Stomach (tissue), 9 donors: ENCODE data around the gene STIM1. TPM values are rescaled to one million over a fixed set of nuclear protein-coding genes. Genes with fewer than 3 reads are reported as not detected.

Experiments
- DNase-seq, 2 donors: peaks; one replicate each; pipeline versions ENCODE4 v3.0.0 to v3.0.0-alpha.2; 2013 to 2019
- H3K27ac ChIP-seq, 5 donors: fragments of 200-600 bp in 4 of 5; sonication (generic) in 4 of 5; one replicate each; pipeline ENCODE4 v1.5.1; 2013 to 2019; ENCODE audit warnings: mild to moderate bottlenecking in 1 of 5, moderate library complexity in 1 of 5
- H3K27me3 ChIP-seq, 3 donors: fragments of 200-600 bp; sonication (generic); one replicate each; pipeline ENCODE4 v1.5.1; 2017 to 2019; ENCODE audit warnings: mixed run types in 1 of 3
- H3K36me3 ChIP-seq, 4 donors: fragments of 200-600 bp; sonication (generic); 1 replicate in 3 of 4; 2 replicates in 1 of 4; pipeline ENCODE4 v1.5.1; 2016 to 2019
- H3K4me1 ChIP-seq, 4 donors: fragments of 200-600 bp; sonication (generic); one replicate each; pipeline ENCODE4 v1.5.1; 2016 to 2019
- H3K4me3 ChIP-seq, 4 donors: fragments of 200-600 bp; sonication (generic) in 3 of 4; one replicate each; pipeline ENCODE4 v1.5.1; 2016 to 2019; ENCODE audit warnings: mild to moderate bottlenecking in 1 of 4
- H3K9me3 ChIP-seq, 4 donors: fragments of 200-600 bp; sonication (generic); one replicate each; pipeline ENCODE4 v1.5.1; 2016 to 2019
- CTCF ChIP-seq, 7 experiments: fragments of 450-650 bp in 4 of 7; fragments of 200-600 bp in 3 of 7; sonication (generic) in 3 of 7; IDR thresholded peaks; one replicate each; pipeline ENCODE4 v1.5.1; 2016 to 2019; ENCODE audit warnings: antibody characterized with exemption in 7 of 7, control low read depth in 2 of 7, mild to moderate bottlenecking in 1 of 7
- EP300 ChIP-seq: sonication (generic); formaldehyde crosslinking; IDR thresholded peaks from one replicate; pipeline ENCODE4 v1.6.1; 2017; ENCODE audit warnings: antibody characterized with exemption
- POLR2A ChIP-seq, 4 donors: fragments of 450-650 bp; IDR thresholded peaks; one replicate each; pipeline ENCODE4 v1.6.1; 2016; ENCODE audit warnings: antibody characterized with exemption in 4 of 4, control low read depth in 2 of 4, mild to moderate bottlenecking in 1 of 4, moderate library complexity in 1 of 4
- POLR2AphosphoS5 ChIP-seq, 3 donors: sonication (generic); formaldehyde crosslinking; IDR thresholded peaks; one replicate each; pipeline ENCODE4 v1.6.1; 2016; ENCODE audit warnings: antibody characterized with exemption in 3 of 3
- WGBS, 5 donors: extraction: QIAGEN DNeasy Blood & Tissue Kit in 3 of 5; methylation state at CpG; one replicate each; pipeline versions ENCODE4 v1.1.5 to v1.1.7; 2013 to 2018; 5-methylcytosine and 5-hydroxymethylcytosine counted together
- intact Hi-C: fragments of 100-400 bp; cut with DNase I; formaldehyde crosslinking; loops from one replicate; pipeline ENCODE4 v1.15.1; 2023; ENCODE audit warnings: low total_unique reads
- polyA plus RNA-seq, 3 donors: library from polyadenylated mRNA; stranded (reverse); fragments of 200-250 nt; gene quantifications; one replicate each; pipeline ENCODE4 v1.2.3, GENCODE V29; 2013
- total RNA-seq, 5 donors: library from RNA; depleted of rRNA; stranded (reverse); fragments of >200 nt; gene quantifications; one replicate each; pipeline versions ENCODE4 v1.1.0 to v1.2.3, GENCODE V29; 2014 to 2016
- donor health status: healthy with polysubstance abuse.
- donor health status: Bipolar disorder and iron deficiency.
- donor health status: healthy.

The STIM1 gene
- total and polyA plus RNA-seq, 8 donors: 8.7 to 70.7 (median 34.3) TPM

- H3K4me1 ChIP-seq: peaks cover 17 to 35% (median 24%) of the 10 kb centered on the region in 4 donors
- no peaks in the 10 kb centered on the region for H3K27me3 ChIP-seq
- H3K4me3 ChIP-seq: no peak overlapping the region
- intact Hi-C loops: no loop called here
- TF ChIP-seq POLR2A (IDR thresholded peaks at IDR 0.05) (no peak), CTCF (IDR thresholded peaks at IDR 0.05) (no peak), POLR2AphosphoS5 (IDR thresholded peaks at IDR 0.05) (no peak), EP300 (no peak)
- DNase-seq: no peak
- H3K9me3 ChIP-seq: no peaks in the 10 kb centered on the region
- 21 to 59% (median 30%) methylated on average over 2 of the region's 2 CpGs for WGBS, 5 donors
- H3K36me3 ChIP-seq: peaks cover 3 to 46% (median 39%) of the 10 kb centered on the region in 4 donors
- no peak overlapping the region for H3K27ac ChIP-seq
These were observed 236.6 kb downstream of the STIM1 start for GRCh38 chr11:4092026-4092425.

- 68 to 73% (median 69%) methylated on average over 25 of the region's 25 CpGs for WGBS, 5 donors
These were observed 238.3 kb downstream of the STIM1 start for GRCh38 chr11:4093519-4094347.

GRCh38 chr11:4094348-4095291 lies 239.2 kb downstream of the STIM1 start, which contains the start of gene RRM1:
Gene RRM1 (plus strand): TSS chr11:4094799. CDS start chr11:4095013, 214 bp downstream.
- Histone ChIP-seq H3K27me3 (no peaks in the 10 kb centered on the region), H3K9me3 (no peaks in the 10 kb centered on the region), H3K4me1 (peaks cover 17 to 57% (median 32%) of the 10 kb centered on the region in 4 donors), H3K36me3 (peaks cover 0 to 23% (median 21%) of the 10 kb centered on the region in 4 donors), H3K27ac (peak within 1 kb of the TSS; percentile 89 to 96 (median 95)), H3K4me3 (peak within 1 kb of the TSS; percentile 58 to 73 (median 65))
- intact Hi-C loops: no loop called here
- DNase-seq: peak; percentile 92 to 99
- WGBS, 5 donors: 0 to 1% (median 0%) methylated on average over 52 to 74 of the region's 74 CpGs
- peak in 1 of 4 donors; percentile 4 for TF ChIP-seq POLR2A (IDR thresholded peaks at IDR 0.05)
- TF ChIP-seq EP300: no peak
- TF ChIP-seq CTCF (IDR thresholded peaks at IDR 0.05): no peak
- peak; percentile 80 to 97 (median 86) for TF ChIP-seq POLR2AphosphoS5 (IDR thresholded peaks at IDR 0.05)

More at GRCh38 chr11:4093519-4094347, 238.3 kb downstream of the STIM1 start:
- H3K4me3 ChIP-seq: peak overlapping the region; percentile 58 to 73 (median 65)
- intact Hi-C loops: no loop called here
- no peaks in the 10 kb centered on the region for H3K27me3 ChIP-seq
- peak overlapping the region; percentile 89 to 96 (median 95) for H3K27ac ChIP-seq
- H3K4me1 ChIP-seq: peaks cover 17 to 51% (median 31%) of the 10 kb centered on the region in 4 donors
- H3K9me3 ChIP-seq: no peaks in the 10 kb centered on the region
- no peak for DNase-seq
- TF ChIP-seq POLR2AphosphoS5 (IDR thresholded peaks at IDR 0.05) (no peak), CTCF (IDR thresholded peaks at IDR 0.05) (no peak), EP300 (no peak), POLR2A (IDR thresholded peaks at IDR 0.05) (no peak)
- peaks cover 0 to 31% (median 24%) of the 10 kb centered on the region in 4 donors for H3K36me3 ChIP-seq
